Activated CD8-positive, alpha-beta T cell treated with anti-CD3 and anti-CD28 coated beads for 36 hours (primary cell): ENCODE measurements around the gene ARHGDIB. TPM values are rescaled to one million over a fixed set of nuclear protein-coding genes. Genes with fewer than 3 reads are reported as not detected.

Experiments
- ATAC-seq: fragments of 200-7000 bp; cut with Tn5 transposase; one replicate; pipeline ENCODE4 v1.10.0; 2021; ENCODE audit warnings: mild to moderate bottlenecking, moderate library complexity
- CTCF ChIA-PET: fragments of 350-600 bp; sonication (Branson Sonifier 250); formaldehyde crosslinking; loops from one replicate; lab custom pipeline; 2021; ENCODE audit warnings: antibody characterized with exemption; lab: Charles Lee
- POLR2A ChIA-PET: fragments of 350-600 bp; sonication (Branson Sonifier 250); formaldehyde crosslinking; loops from one replicate; lab custom pipeline; 2021; ENCODE audit warnings: antibody characterized with exemption; lab: Charles Lee
- DNase-seq: peaks from one replicate; pipeline ENCODE4 v3.0.0-alpha.2; 2020
- H3K27ac Mint-ChIP-seq: one replicate; pipeline ENCODE4 v1.8.0; 2021; ENCODE audit warnings: mild to moderate bottlenecking, mixed read lengths
- H3K27me3 Mint-ChIP-seq: one replicate; pipeline ENCODE4 v1.8.0; 2021; ENCODE audit warnings: mixed read lengths
- H3K36me3 Mint-ChIP-seq: one replicate; pipeline ENCODE4 v1.8.0; 2021; ENCODE audit warnings: low read depth, mixed read lengths
- H3K4me1 Mint-ChIP-seq: one replicate; pipeline ENCODE4 v1.8.0; 2021; ENCODE audit warnings: low read depth, mixed read lengths
- H3K4me3 Mint-ChIP-seq: one replicate; pipeline ENCODE4 v1.8.0; 2021; ENCODE audit warnings: mild to moderate bottlenecking, moderate library complexity, mixed read lengths
- H3K9me3 Mint-ChIP-seq: one replicate; pipeline ENCODE4 v1.8.0; 2021; ENCODE audit warnings: mixed read lengths
- CTCF ChIP-seq: fragments of 200-600 bp; IDR thresholded peaks from one replicate; pipeline ENCODE4 v1.8.0; 2022; ENCODE audit warnings: antibody characterized with exemption, mild to moderate bottlenecking
- intact Hi-C: fragments of 100-400 bp; cut with micrococcal nuclease; formaldehyde crosslinking; loops from one replicate; pipeline ENCODE4 v1.10.0; 2022
- total RNA-seq, 2 experiments: library from RNA; stranded (reverse); gene quantifications; one replicate each; pipeline ENCODE4 v1.2.3, GENCODE V29; 2021

The ARHGDIB gene
- total RNA-seq, 2 experiments from 2014 or later = 765 to 771 TPM

GRCh38 chr12:15001733-15002382 is 40.5 kb upstream of the ARHGDIB start:
- ChIA-PET POLR2A (no interaction called here), CTCF (interaction anchor here (0.8 to 2.3 kb wide), 5 partner anchors 9 to 156 kb away, joined by 3 to 9 read pairs (median 3); partner anchors contain the start of gene ERP27)
- H3K4me1 Mint-ChIP-seq = no peaks in the 10 kb centered on the region
- TF ChIP-seq CTCF = no peak
- H3K27ac Mint-ChIP-seq = no peak overlapping the region
- DNase-seq (no peak), ATAC-seq (no peak)
- no peak overlapping the region for H3K4me3 Mint-ChIP-seq
- no peaks in the 10 kb centered on the region for H3K36me3 Mint-ChIP-seq
- H3K27me3 Mint-ChIP-seq = peaks cover 15% of the 10 kb centered on the region
- H3K9me3 Mint-ChIP-seq = no peaks in the 10 kb centered on the region
- intact Hi-C loops = loop anchor here (10.0 kb wide), 1 partner anchor 223 kb away; the partner anchor contains the start of gene RERG

GRCh38 chr12:15000575-15000974 is 39.2 kb upstream of the ARHGDIB start:
- ChIA-PET POLR2A (no interaction called here), CTCF (interaction anchor here (0.7 to 2.3 kb wide), 4 partner anchors 65 to 221 kb away, joined by 3 to 9 read pairs (median 3); partner anchors contain the start of gene RERG)
- no peak for DNase-seq
- H3K4me3 Mint-ChIP-seq = no peak overlapping the region
- TF ChIP-seq CTCF = no peak
- no peak for ATAC-seq
- peaks cover 1% of the 10 kb centered on the region for H3K4me1 Mint-ChIP-seq
- intact Hi-C loops = loop anchor here (10.0 kb wide), 1 partner anchor 224 kb away; the partner anchor contains the start of gene RERG
- H3K9me3 Mint-ChIP-seq = no peaks in the 10 kb centered on the region
- H3K27me3 Mint-ChIP-seq = peaks cover 10% of the 10 kb centered on the region
- H3K36me3 Mint-ChIP-seq = no peaks in the 10 kb centered on the region
- no peak overlapping the region for H3K27ac Mint-ChIP-seq

- no peak overlapping the region for H3K4me3 Mint-ChIP-seq
- ChIA-PET CTCF (interaction anchor here (0.7 to 2.3 kb wide), 2 partner anchors 154 to 222 kb away, joined by 3 to 9 read pairs; partner anchors contain the start of gene RERG), POLR2A (no interaction called here)
- H3K9me3 Mint-ChIP-seq = no peaks in the 10 kb centered on the region
- H3K27ac Mint-ChIP-seq = no peak overlapping the region
- H3K4me1 Mint-ChIP-seq = peaks cover 9% of the 10 kb centered on the region
- TF ChIP-seq CTCF = no peak
- peaks cover 10% of the 10 kb centered on the region for H3K27me3 Mint-ChIP-seq
- ATAC-seq (no peak), DNase-seq (no peak)
- intact Hi-C loops = loop anchor here (5.0 to 10.0 kb wide), 2 partner anchors 225 to 278 kb away; partner anchors contain the start of gene RERG
- no peaks in the 10 kb centered on the region for H3K36me3 Mint-ChIP-seq
These were observed 38.4 kb upstream of the ARHGDIB start for GRCh38 chr12:14999695-15000365.

- Mint-ChIP-seq H3K4me3 (no peak overlapping the region), H3K4me1 (peaks cover 16% of the 10 kb centered on the region), H3K9me3 (no peaks in the 10 kb centered on the region), H3K27me3 (peaks cover 10% of the 10 kb centered on the region), H3K27ac (no peak overlapping the region), H3K36me3 (no peaks in the 10 kb centered on the region)
- no peak for DNase-seq
- CTCF ChIA-PET = interaction anchor here (2.3 kb wide), 1 partner anchor 153 kb away, joined by 9 read pairs; no protein-coding TSS in a partner anchor
- POLR2A ChIA-PET = no interaction called here
- TF ChIP-seq CTCF = no peak
- no peak for ATAC-seq
- intact Hi-C loops = loop anchor here (5.0 kb wide), 1 partner anchor 277 kb away; no protein-coding TSS in a partner anchor
These were observed 37.8 kb upstream of the ARHGDIB start for GRCh38 chr12:14999021-14999694.
